BJ (cell line): ENCODE measurements around the gene TEX52. TPM values are rescaled to one million over a fixed set of nuclear protein-coding genes. Genes with fewer than 3 reads are reported as not detected.

Experiments used
- CTCF ChIA-PET: fragments of 350-600 bp; formaldehyde crosslinking; extraction: SDS; loops from one replicate; lab custom pipeline; 2021; ENCODE audit warnings: antibody characterized with exemption, inconsistent platforms; lab: Yijun Ruan, JAX
- POLR2A ChIA-PET: fragments of 300-600 bp; sonication (Branson Sonifier 250); formaldehyde crosslinking; extraction: SDS; loops from one replicate; lab custom pipeline; 2021; ENCODE audit warnings: antibody characterized with exemption; lab: Charles Lee
- DNase-seq: peaks from one replicate; pipeline ENCODE4 v3.0.0-alpha.2; 2011; ENCODE audit warnings: low read depth
- H3K27me3 ChIP-seq: 2 replicates; pipeline ENCODE4 v1.6.0; 2011; ENCODE audit warnings: low read length; ENCODE audit not compliant: control insufficient read depth, insufficient read depth
- H3K36me3 ChIP-seq: 2 replicates; pipeline ENCODE4 v1.5.1; 2011; ENCODE audit warnings: low read length; ENCODE audit not compliant: control insufficient read depth, insufficient read depth
- H3K4me3 ChIP-seq: 2 replicates; pipeline ENCODE4 v1.5.1; 2011; ENCODE audit warnings: low read depth, mild to moderate bottlenecking, control low read depth, low read length
- CTCF ChIP-seq: IDR thresholded peaks from 2 replicates; pipeline ENCODE4 v1.5.1; 2011; ENCODE audit warnings: low read depth, mild to moderate bottlenecking, control low read depth, inconsistent platforms, low read length, moderate library complexity; ENCODE audit not compliant: insufficient read depth
- polyA minus RNA-seq: library from RNA; depleted of rRNA, polyadenylated mRNA; stranded (reverse); fragments of >200 nt; gene quantifications from 2 replicates; pipeline ENCODE4 v1.2.3, GENCODE V29; 2011; rRNA and poly(A)+ RNA removed
- polyA plus RNA-seq: library from polyadenylated mRNA; depleted of rRNA; stranded (reverse); fragments of >200 nt; gene quantifications from 2 replicates; pipeline ENCODE4 v1.2.3, GENCODE V29; 2011; rRNA removed

The TEX52 gene
- not detected in 2 replicates for polyA plus RNA-seq
- polyA minus RNA-seq = not detected in 2 replicates

- ChIA-PET POLR2A (no interaction called here), CTCF (interaction anchor here (0.9 to 4.7 kb wide), 4 partner anchors 9 to 177 kb away, joined by 3 to 27 read pairs (median 5); no protein-coding TSS in a partner anchor)
- H3K27me3 ChIP-seq = no peaks in the 10 kb centered on the region
- H3K4me3 ChIP-seq = no peak within 1 kb of the TSS
- DNase-seq = no peak
- no peak for TF ChIP-seq CTCF
- H3K36me3 ChIP-seq = peaks cover 6% of the 10 kb centered on the region; the same call in 1 of the 2 replicates
These were observed at the start of gene TEX52 for GRCh38 chr12:2857021-2857431. TSS of gene TEX52 (minus strand) at chr12:2857039. CDS start at chr12:2857026, 13 bp downstream.

- DNase-seq = no peak
- Histone ChIP-seq H3K27me3 (no peaks in the 10 kb centered on the region), H3K36me3 (peaks cover 2% of the 10 kb centered on the region; the same call in 1 of the 2 replicates), H3K4me3 (no peak overlapping the region)
- POLR2A ChIA-PET = no interaction called here
- no peak for TF ChIP-seq CTCF
- CTCF ChIA-PET = no interaction called here
These were observed 47.4 kb upstream of the TEX52 start for GRCh38 chr12:2904260-2904659.

- H3K4me3 ChIP-seq = no peak overlapping the region
- no peak for TF ChIP-seq CTCF
- ChIA-PET POLR2A (no interaction called here), CTCF (no interaction called here)
- H3K36me3 ChIP-seq = peaks cover 2% of the 10 kb centered on the region; the same call in 1 of the 2 replicates
- H3K27me3 ChIP-seq = no peaks in the 10 kb centered on the region
- no peak for DNase-seq
These were observed 45.5 kb upstream of the TEX52 start for GRCh38 chr12:2902272-2902880.

- POLR2A ChIA-PET = no interaction called here
- no peak for TF ChIP-seq CTCF
- CTCF ChIA-PET = interaction anchor here (0.7 to 0.9 kb wide), 2 partner anchors 44 to 134 kb away, joined by 3 read pairs; no protein-coding TSS in a partner anchor
- no peaks in the 10 kb centered on the region for H3K27me3 ChIP-seq
- peaks cover 2% of the 10 kb centered on the region; the same call in 1 of the 2 replicates for H3K36me3 ChIP-seq
- no peak overlapping the region for H3K4me3 ChIP-seq
- DNase-seq = no peak
These were observed 43.8 kb upstream of the TEX52 start for GRCh38 chr12:2900642-2901041.

GRCh38 chr12:2897418-2897817, 40.6 kb upstream of the TEX52 start:
- TF ChIP-seq CTCF = no peak
- ChIA-PET CTCF (no interaction called here), POLR2A (no interaction called here)
- no peaks in the 10 kb centered on the region for H3K27me3 ChIP-seq
- H3K4me3 ChIP-seq = no peak overlapping the region
- DNase-seq = no peak
- H3K36me3 ChIP-seq = no peaks in the 10 kb centered on the region
